Erythroblast (primary cell): ENCODE data around the gene RAD51B.

Experiments used
- GATA1 ChIP-seq: IDR thresholded peaks from 2 replicates; pipeline ENCODE4 v1.6.1; 2011; ENCODE audit warnings: low read depth, mild to moderate bottlenecking, control low read depth, low read length, moderate library complexity
- POLR2A ChIP-seq: IDR thresholded peaks from 2 replicates; pipeline ENCODE4 v1.6.1; 2011; ENCODE audit warnings: mild to moderate bottlenecking, low read length

GRCh38 chr14:68192935-68193334, 373.4 kb downstream of the RAD51B start:
- TF ChIP-seq POLR2A = no peak
- no peak for TF ChIP-seq GATA1
